CD4-positive, alpha-beta T cell treated with Interleukin-10 for 1 hour (primary cell): ENCODE measurements around the gene MACROD1.

Experiments used
- DNase-seq: peaks from one replicate; pipeline ENCODE4 v3.0.0-alpha.2; 2020

The MACROD1 gene

DNA sequence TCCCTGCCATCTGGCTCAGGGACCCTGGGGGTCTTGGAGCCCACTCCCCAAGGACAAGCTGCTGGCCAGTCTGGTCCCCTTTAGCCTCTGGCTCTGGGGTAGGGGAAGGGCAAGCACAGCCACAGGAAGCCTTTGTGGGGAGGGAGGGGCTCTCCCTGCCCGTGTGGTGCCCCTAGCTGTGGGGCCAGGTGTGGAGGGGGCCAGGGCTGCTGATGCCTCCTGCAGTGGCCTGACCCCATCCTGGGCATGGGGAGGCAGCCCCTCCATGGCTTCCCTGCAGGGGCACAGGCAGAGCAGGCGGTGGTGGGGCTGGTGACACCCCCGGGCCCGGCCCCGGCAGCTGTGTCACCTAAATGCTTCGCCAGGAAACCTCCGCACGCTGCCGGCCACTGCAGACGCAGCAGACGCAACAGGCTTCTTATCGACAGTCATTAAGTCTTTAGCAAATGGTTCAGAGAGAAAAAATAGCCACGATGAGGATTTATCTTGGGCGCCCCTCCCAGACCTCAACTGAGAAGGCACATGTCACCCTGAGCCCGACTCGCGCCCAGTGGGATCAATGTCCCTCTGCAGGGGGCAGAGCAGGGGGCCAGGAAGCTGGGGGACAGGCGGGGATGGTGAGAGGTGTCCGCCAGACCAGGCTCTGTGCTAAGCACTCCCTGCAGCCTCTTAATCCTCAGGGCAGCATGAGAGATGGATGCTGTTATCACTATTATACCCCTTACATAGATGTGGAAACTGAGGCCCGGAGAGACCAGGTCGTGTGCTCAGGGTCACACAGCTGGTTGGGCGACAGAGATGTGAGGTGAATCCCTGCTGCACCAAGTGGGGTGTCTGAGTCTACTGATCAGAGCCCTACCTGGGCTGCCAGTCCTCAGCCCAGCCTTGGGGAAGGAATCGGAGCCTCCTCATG is 96.3 kb downstream of the MACROD1 start:
- DNase-seq: no peak

DNA sequence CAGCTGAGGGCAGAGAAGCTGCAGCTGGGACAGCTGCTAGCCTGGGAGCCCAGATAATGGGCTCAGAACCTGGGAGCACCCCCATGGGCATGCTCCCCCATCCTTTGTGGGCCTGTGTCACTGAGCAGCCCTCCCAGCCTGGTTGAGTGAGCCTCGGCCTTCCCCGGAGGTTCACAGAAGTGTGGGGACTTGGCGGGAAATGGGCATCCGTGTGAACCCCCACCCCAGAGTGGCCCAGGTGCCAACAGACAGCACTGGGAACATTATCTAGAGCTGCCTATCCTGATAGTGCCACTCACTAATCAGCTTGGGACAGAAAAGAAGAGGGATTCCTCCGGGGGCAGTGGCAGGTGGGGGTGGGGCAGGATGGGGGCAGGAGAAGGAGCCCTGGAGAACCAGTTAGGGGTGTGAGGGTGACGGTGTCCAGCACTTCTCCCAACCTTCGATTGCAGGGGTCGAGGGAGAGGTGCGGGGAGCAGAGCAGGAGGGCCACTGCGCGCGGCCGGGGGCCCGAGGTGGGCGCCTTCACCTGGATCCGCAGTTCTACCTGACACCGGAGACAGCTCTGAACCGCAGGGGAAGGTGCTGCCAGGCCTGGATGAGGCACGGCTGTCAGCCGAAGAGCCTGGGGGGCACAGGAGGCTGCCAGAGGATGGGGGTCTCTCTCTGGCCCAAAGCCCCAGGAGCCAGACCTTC is 97.1 kb downstream of the MACROD1 start:
- no peak for DNase-seq

DNA sequence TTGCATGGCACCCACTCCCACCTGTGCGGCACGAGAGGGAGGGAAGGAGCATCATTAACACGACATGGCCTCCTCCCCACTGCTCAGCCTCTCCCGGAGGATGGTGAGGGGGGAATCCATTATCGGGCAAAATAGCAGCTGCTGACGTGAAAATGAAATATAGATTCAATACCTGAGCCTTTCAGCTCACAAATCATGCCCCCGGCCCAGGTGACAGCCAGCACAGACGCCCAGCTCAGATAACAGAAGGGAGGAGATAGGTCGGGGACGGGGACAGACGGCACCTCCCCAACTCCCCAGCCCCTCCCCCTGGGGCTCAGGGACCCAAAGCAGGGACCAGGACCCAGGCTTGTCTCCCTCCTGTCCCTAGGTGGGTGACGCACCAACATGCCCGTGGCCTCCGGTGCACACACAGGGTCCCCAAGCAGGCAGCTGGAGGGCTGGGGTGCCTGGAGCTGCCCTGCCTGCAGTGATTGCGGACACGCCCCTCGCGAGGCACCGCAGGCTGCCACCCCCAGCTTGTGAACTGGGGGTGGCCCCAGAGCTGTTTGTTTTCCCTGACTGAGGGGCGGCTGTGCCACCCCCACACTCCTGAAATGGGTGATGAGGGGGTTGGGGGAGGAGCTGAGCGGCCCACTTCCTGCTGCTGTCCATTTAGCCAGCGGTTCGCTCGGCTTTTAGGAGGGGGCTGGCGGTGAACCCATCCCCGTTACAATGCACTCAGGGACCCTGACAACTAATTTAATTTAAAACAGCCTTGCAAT is 98.5 kb downstream of the MACROD1 start:
- no peak for DNase-seq

DNA sequence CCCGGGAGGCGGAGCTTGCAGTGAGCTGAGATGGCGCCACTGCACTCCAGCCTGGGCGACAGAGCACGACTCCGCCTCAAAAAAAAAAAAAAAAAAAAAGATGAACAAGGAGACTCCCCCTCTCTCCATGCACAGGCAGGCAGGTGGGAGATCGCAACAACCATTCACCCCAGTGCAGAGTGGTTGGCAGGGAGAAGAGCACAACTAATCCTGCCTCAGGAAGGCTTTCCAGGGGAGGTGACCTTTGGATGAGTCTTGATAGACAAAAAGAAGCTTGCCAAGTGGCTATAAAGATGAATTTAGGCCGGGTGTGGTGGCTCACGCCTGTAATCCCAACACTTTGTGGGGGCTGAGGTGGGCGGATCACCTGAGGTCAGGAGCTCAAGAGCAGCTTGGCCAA is 100.2 kb downstream of the MACROD1 start:
- no peak for DNase-seq

DNA sequence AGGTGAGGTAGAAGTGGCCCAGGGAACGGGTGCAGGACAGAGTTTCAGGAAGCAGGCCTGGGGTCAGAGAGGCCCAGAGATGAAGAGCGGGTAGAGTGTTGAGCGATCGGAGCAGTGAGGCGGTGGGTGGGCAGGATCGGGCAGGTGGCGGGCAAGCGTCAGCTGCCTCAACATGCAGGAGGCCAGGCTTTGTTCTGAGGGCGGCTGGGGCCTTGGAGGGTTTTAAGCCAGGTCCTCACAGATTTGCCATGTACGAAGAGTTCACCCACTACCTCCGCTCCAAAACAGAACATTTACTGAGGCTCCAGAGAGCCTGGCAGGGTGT is 100.8 kb downstream of the MACROD1 start:
- no peak for DNase-seq

DNA sequence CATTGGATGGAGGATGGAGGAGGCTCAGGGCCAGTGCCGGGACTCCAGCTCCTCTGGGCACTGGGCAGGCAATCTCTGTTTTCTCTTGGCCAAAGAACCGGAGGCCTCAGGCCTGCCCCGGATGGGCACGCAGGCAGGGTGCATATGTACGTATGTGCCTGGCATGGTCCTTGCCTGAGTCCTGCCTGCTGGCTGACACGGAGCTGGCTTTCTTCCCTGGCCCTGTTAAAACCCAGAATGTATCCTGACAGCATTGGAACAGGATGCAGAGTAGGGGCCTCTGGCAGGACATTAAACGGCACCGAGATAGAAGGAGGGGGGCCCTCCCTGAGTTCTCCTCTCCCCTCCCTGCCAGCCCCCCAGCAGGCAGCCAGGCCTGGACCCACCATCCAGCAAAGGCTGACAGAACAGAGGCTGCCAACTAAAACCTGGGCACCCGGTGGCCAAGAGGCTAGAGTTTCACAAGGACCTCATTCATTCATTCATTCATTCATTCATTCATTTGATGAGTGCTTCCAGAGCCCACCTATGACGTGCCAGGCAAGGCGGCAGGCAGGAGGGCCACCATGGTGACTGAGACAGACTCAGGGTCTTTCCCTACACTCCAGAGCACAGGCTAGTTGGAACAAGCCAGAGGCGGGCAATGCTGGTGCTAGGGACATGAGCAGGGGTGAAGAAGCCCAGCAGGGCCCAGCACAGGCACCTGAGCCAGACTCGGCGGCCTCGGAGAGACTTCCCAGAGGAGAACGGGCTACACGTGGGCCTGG is 101.4 kb downstream of the MACROD1 start:
- DNase-seq: no peak

DNA sequence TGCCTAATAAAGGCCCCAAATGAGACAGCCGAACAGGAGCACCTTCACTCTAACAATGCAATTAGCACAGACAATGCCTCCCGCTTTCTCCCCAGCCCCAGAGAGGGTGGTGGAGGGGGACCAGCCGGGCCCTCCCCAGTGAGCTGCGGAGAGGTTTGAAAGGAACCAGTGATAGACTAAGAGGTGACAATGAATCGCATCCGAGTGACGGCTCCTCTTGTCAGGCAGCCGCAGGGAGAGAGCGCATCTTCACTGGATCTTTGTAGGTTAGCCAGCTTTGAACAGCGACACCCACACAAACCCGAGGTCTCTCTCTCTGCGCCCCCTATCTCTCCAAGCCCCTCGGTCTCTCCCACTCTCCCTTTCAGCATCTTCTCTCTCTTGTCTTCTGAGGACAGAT is 102.1 kb downstream of the MACROD1 start:
- DNase-seq: no peak

DNA sequence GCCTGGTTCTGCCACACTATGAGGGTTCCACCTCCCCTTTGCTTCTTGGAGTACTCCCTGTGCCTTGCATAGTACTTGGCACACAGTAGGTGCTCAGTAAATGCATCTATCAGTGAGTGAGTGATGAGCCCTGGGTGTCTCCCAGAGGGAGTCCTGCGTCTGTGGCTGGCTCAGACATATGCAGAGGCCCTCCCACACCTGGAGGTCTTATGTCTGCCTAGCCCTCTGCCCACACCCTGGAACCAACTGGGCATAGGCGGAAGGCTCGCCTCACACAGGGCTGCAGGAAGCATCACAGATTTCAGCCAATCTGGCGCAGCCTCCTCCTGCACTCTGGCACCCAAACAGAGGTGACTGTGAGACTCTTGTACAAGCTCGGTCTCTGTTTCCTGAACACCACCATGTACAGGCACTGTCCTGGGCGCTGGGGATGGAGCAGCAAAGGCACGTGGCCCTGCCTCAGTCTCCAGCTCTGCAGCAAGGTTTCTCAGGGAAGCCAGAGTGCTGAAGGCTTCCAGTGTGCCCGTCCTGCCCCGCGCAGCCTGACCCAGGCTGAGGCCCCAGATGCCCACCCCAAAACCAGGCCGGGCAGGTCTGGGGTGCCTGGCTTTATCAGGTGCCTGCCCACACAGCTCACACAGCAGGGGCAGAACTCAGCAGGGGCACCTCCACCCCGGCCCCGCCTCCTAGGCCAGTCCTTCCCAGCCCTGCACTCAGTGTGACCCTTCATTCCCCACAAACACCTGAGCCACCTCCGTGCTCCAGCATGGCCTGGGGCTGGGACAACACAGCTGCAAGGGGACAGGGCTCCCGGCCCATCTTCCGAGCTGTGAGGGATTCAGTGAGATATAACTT is 103.5 kb downstream of the MACROD1 start:
- DNase-seq: no peak

DNA sequence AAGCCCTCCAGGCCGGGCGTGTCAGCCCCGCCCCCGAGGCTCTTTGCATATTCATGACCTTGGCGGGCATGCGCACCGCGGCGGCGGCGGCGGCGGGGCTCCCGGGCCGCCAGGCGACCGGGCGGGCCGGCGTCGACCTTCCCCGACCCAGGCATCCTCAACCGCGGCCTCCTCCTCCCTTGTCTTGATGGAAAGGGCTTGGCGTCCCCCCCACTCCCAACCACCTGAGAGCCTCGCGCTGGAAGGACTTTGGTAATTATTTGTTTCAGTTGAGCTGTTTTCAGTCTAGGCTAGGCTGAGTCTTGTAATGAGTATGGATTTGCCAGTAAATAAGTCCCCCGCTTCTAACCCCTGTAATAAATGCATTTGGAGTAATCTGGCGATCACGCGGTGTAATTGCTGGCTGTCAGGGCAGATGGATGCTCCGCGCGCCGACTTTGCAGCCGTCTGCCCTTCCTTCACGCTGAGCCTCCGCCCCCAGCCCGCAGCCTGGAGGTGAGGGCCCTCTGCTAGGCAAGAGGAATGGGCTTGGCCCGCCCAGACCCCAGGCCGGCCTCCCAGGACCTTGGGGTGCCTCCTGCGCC is 105.0 kb downstream of the MACROD1 start:
- peak; percentile 45 for DNase-seq

DNA sequence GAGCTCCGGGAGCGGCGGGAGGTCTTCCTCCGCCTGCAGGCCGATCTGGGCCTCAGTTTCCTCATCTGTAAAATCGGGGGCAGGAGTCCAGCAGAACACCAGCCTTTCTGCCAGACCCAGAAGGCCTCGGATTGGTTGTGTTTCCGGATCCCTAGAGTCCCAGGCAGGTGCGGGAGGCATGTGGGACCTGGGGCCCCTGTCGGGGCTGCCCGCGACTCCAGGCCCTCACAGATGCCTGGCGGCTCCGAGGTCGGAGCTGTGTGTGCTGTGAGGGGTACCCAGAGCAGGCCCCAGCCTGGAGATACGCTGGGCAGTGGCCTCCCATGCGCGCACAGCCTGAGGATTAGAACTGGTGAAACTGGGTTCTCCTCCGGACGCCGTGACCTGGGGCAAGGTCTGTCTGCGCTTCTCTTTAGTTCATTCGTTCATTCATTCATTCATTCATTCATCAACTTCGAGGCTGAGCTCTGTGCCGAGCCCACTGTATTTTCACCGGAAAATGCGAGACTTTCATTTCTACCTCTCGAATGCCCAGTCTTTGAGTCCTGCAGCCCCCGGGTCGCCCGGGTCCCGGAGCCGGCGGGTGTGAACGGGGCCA is 105.6 kb downstream of the MACROD1 start:
- no peak for DNase-seq

DNA sequence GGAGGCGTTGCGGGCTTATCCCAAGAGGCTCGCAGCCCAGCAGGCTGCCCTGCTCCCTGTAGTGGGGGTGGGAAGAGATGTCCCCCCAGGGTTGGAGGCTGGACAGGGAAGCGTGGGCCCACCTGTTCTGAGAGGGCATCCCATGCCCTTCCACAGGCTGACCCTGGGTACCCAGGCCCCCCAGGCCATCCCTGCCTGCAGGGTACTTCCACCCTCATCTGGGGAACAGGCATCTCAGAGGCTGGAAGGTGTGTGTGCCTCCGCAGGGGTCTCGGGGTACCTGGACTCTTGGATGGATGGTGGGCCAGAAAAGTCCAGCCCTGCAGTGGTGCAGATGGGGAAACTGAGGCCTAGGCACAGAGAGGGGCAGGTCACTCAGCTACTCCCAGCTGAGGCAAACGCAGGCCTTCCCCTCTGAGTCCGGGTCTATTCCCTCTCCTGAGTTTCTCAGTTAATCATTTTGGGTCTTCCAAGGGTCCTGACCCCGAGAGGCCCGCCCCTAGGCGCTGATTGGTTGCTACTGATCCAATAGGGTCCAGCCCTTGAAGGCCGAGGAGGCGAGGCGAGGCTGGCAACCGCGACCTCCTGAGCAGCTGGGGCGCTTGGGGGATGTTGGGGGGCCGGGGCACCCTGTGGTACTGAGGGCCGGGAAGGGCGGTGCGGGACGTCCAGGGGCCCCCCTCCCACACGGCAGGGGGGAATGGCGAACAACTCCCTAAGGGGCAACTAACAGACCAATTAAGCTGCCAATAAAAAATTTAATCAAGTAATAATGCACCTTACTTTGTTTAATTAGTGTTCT is 106.4 kb downstream of the MACROD1 start:
- DNase-seq: no peak

DNA sequence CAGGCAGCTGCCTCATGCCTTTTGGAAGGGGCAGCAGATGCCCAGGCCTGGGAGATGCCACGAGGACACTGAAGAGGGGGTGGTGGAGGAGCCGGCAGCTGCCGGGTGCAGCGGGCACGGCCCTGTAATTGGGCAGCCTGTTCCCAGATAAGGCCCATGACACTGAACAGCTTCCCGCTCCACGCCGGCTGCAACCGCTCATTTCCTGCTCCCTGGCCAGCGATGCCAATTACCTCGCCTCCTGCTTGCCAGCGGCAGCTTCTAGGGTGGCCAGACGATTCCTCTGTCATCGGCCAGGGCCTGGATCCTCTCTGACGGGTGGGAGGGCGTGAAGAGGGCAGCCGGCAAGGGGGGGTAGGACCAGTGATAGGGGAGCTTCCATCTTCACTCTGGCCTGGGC is 107.4 kb downstream of the MACROD1 start:
- no peak for DNase-seq

DNA sequence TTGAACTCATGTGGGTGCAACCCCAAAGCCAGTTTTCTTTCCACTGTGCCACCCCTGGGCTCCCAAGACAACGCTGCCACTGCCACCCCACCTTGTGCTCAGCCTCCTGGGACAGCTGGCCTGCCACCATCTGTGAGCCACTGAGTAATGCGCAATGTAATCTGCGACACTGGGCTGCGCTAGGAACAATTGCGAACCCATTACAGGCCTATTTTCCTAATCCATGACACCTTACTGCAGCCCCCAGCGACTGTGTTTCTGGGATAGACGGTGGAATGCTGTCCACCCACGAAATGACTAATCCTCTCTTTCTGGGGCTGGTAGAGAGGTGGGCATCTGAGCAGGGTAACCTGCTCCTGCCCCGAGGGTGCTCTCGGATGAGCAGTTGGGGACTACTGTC is 108.0 kb downstream of the MACROD1 start:
- DNase-seq: no peak

DNA sequence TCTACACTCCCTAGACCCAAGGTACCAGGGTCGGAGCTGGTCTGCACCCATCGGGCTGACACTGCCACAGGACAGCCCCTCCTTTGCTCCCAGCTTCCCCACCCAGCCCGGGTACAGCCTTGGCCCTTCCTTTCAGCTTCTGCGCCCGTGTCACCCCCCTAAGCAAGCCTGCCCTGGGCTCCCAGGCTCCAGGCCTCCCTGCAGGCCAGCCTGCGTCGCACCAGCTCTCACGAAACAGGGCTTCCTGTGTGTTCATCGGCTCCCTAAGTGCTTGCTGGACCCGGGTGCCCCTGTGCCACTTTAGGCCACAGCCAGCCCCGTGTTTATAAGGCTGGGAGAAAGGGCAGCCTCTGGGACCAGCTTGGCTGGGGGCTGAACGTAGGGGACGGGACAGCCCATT is 109.1 kb downstream of the MACROD1 start:
- DNase-seq: no peak

DNA sequence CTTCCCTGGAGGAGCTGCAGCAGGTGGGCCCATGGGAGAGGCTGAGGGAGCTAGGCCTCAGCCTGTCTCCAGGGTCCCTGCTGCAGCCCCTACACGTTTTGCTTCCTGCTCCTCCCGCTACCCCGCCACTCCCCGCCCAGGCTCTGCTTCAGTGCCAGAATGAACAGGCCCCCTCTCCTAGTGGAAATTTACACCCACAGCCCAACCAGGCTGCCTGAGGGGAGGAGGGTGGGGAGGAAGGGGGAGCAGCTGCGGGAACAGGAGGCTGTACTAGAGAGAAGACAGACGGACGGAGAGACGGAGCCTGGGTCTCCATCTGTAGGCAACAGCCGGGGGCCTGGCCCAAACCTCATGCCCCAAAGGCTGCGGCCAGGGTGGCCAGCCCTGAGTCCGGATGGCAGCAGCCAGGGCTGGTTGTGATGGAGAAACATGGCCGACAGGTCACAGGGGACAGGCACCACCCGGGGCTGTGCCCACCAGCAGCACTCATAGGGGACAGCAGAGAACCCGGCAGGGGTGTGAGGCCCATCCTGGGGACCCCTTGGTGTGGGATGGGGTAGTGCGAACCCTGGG is 109.6 kb downstream of the MACROD1 start:
- DNase-seq: no peak

DNA sequence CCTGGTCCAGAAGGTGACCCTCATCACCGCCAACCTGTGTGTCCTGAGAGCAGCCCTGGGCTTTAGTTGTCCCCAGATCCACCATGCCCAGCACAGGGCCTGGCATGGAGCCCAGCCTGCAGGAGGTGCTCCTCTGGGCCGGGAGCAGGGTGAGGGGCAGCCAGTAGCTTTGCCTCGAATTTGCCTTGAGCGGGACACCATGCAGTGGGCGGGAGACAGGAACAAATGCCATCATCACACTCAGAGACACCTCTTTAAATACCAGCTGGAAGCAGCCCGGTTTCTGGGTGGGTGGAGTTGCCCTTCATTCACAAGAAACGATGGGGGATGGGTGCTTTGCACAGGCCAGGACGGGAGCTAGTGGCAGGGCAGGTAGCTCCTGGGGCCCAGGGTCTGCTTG is 110.8 kb downstream of the MACROD1 start:
- DNase-seq: no peak

DNA sequence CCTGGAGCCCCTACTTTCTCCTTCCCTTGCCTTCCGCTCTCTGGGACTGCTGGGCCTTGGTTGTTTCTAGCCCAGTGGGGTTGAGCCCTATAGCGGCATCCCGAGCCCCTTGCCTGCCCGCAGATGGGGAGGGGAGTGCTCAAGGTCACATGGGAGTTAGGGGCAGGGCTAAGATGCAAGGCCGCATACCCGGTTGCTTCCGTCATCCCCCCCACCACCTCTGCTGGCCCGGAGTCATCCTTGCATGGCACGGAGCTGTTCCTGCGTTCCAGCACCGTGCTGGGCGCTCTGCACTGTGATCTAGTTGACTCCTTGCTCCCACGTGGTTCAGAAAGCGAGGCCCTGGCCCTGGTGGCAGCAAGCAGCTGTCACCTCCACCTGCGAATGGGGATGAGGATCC is 112.2 kb downstream of the MACROD1 start:
- DNase-seq: no peak

DNA sequence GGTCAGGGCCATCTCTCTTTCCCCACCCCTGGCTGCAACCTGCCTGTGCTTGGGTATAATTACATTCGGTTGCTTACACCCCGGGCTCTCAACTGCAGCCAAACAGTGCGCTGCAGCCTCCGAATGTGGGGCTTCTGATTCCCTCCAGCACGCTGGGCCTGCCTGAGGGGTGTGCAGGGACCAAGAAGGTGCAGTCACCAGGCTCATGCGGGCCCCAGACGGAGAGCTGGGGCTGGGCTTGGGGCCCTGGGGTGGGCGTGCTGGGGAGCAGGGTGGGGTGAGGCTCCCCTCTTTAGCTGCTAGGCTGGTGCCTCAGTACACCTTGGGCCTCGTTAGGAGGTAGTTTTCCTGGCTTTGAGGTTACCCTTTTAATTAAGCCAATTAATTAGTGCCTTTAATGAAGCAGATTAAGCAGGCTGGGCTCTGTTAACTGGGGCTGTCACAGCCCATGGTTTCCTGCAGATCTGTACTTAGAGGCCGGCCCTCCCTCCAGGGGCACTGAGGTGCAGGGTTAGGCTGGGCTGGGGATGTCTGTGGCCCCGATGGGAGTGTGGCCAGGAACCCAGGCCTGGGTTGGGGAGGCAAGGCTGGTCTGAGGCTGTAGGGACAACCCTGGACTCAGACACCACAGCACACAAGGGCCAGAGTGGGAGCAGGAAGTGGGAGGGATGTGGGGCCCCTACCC is 112.8 kb downstream of the MACROD1 start:
- DNase-seq: no peak

DNA sequence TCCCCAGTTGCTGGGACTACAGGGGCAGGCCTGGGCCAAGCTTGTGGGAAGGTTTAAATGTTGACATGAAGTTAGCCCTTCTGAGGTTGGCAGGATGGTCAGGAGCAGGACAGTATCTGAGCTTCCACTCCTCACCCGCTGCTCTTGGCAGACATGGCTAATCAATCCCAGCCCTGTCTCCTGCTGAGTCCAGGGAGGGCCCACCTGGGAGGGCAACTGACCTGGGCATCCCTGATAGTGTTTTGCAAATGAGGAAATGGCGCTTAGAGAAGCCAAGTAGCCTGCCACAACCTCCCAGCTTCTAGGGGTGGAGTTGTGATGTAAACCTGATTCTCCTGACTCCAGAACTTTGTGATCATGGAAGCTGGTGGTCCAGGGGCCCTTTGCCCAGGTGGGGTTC is 113.5 kb downstream of the MACROD1 start:
- no peak for DNase-seq
